ENCODE data around the gene KCND1. TPM values are rescaled to one million over a fixed set of nuclear protein-coding genes. Genes with fewer than 3 reads are reported as not detected.

The KCND1 gene
- total and polyA plus RNA-seq, 10 of the 15 experiments (the other 5 are each of a cell fraction or from before 2014, with no cell fraction given): 0.02 to 1.0 (median 0.39) TPM

- TF ChIP-seq, protein P1, sequence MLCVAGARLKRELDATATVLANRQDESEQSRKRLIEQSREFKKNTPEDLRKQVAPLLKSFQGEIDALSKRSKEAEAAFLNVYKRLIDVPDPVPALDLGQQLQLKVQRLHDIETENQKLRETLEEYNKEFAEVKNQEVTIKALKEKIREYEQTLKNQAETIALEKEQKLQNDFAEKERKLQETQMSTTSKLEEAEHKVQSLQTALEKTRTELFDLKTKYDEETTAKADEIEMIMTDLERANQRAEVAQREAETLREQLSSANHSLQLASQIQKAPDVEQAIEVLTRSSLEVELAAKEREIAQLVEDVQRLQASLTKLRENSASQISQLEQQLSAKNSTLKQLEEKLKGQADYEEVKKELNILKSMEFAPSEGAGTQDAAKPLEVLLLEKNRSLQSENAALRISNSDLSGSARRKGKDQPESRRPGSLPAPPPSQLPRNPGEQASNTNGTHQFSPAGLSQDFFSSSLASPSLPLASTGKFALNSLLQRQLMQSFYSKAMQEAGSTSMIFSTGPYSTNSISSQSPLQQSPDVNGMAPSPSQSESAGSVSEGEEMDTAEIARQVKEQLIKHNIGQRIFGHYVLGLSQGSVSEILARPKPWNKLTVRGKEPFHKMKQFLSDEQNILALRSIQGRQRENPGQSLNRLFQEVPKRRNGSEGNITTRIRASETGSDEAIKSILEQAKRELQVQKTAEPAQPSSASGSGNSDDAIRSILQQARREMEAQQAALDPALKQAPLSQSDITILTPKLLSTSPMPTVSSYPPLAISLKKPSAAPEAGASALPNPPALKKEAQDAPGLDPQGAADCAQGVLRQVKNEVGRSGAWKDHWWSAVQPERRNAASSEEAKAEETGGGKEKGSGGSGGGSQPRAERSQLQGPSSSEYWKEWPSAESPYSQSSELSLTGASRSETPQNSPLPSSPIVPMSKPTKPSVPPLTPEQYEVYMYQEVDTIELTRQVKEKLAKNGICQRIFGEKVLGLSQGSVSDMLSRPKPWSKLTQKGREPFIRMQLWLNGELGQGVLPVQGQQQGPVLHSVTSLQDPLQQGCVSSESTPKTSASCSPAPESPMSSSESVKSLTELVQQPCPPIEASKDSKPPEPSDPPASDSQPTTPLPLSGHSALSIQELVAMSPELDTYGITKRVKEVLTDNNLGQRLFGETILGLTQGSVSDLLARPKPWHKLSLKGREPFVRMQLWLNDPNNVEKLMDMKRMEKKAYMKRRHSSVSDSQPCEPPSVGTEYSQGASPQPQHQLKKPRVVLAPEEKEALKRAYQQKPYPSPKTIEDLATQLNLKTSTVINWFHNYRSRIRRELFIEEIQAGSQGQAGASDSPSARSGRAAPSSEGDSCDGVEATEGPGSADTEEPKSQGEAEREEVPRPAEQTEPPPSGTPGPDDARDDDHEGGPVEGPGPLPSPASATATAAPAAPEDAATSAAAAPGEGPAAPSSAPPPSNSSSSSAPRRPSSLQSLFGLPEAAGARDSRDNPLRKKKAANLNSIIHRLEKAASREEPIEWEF (IDR thresholded peaks at IDR 0.05; ENCODE audit: insufficient replicate concordance, low read depth, low read length): peak; percentile 68
- TF ChIP-seq ZBTB4 (CRISPR knock-in tag; IDR thresholded peaks at IDR 0.05): no peak
- peak; percentile 25 for TF ChIP-seq RUNX3 (IDR thresholded peaks at IDR 0.05; ENCODE audit: low read length)
- TF ChIP-seq EP300 (IDR thresholded peaks at IDR 0.05; ENCODE audit: borderline replicate concordance in 1 of 2, control insufficient read depth in 1 of 2, low read depth in 2 of 2, low read length in 2 of 2): peak; percentile 40 to 60; a peak in 3 of 4 replicates
Observed at GRCh38 chrX:48939524-48940228, 32.0 kb downstream of the KCND1 start (continued).

Measured in GM12878 (cell line).